HEK293 (cell line): Measurements from ENCODE around the gene VDAC1.

Experiments
- CTCF ChIA-PET: fragments of 350-600 bp; formaldehyde crosslinking; extraction: SDS; loops from one replicate; lab custom pipeline; 2021; ENCODE audit warnings: antibody characterized with exemption; lab: Yijun Ruan, JAX
- POLR2A ChIA-PET: fragments of 300-600 bp; formaldehyde crosslinking; extraction: SDS; loops from one replicate; lab custom pipeline; 2020; ENCODE audit warnings: antibody characterized with exemption, inconsistent platforms; lab: Yijun Ruan, JAX
- H3K27ac ChIP-seq: fragments of 200-500 bp; sonication (Bioruptor generic); 2 replicates; pipeline ENCODE4 v1.5.1; 2014; ENCODE audit warnings: low read depth, low read length, control low read depth, inconsistent platforms; ENCODE audit errors: extremely low read depth
- H3K36me3 ChIP-seq, 2 experiments: fragments of 200-500 bp in 1 of 2; sonication (Bioruptor generic) in 1 of 2; 1 replicate in 1 of 2; 2 replicates in 1 of 2; pipeline ENCODE4 v1.5.1; 2014 to 2017; ENCODE audit warnings: inconsistent platforms in 2 of 2, low read length in 2 of 2; ENCODE audit not compliant: control insufficient read depth in 2 of 2, insufficient read depth in 1 of 2
- H3K4me1 ChIP-seq: fragments of 200-500 bp; sonication (Bioruptor generic); 2 replicates; pipeline ENCODE4 v1.5.1; 2014; ENCODE audit warnings: mild to moderate bottlenecking, low read length, inconsistent platforms; ENCODE audit not compliant: control insufficient read depth, insufficient read depth
- H3K4me3 ChIP-seq: 2 replicates; pipeline ENCODE4 v1.5.1; 2011; ENCODE audit warnings: low read depth, mild to moderate bottlenecking, control low read depth, low read length, moderate library complexity
- H3K9me3 ChIP-seq: fragments of 200-500 bp; sonication (Bioruptor generic); 2 replicates; pipeline ENCODE4 v1.5.1; 2014; ENCODE audit warnings: low read depth, low read length, inconsistent platforms; ENCODE audit not compliant: control insufficient read depth, insufficient read depth
- ATF2 ChIP-seq: fragments of 450-650 bp; formaldehyde crosslinking; IDR thresholded peaks from 2 replicates; pipeline ENCODE4 v1.5.1; 2016; ENCODE audit warnings: missing biosample characterization, missing genetic modification characterization, low read depth
- EGR2 ChIP-seq: fragments of 450-650 bp; formaldehyde crosslinking; IDR thresholded peaks from 2 replicates; pipeline ENCODE4 v1.5.1; 2016; ENCODE audit warnings: low read depth, missing biosample characterization, missing genetic modification characterization
- GLI2 ChIP-seq: fragments of 450-650 bp; formaldehyde crosslinking; IDR thresholded peaks from 2 replicates; pipeline ENCODE4; 2017; ENCODE audit warnings: missing biosample characterization, missing genetic modification characterization, low read depth, borderline replicate concordance
- GLIS1 ChIP-seq: fragments of 450-650 bp; formaldehyde crosslinking; IDR thresholded peaks from 2 replicates; pipeline ENCODE4 v1.5.1; 2016; ENCODE audit warnings: missing biosample characterization, missing genetic modification characterization
- KLF8 ChIP-seq: fragments of 450-650 bp; formaldehyde crosslinking; IDR thresholded peaks from 2 replicates; pipeline ENCODE4 v1.5.1; 2016; ENCODE audit warnings: missing biosample characterization, missing genetic modification characterization
- PRDM1 ChIP-seq: fragments of 450-650 bp; formaldehyde crosslinking; IDR thresholded peaks from 2 replicates; pipeline ENCODE4; 2016; ENCODE audit warnings: missing biosample characterization, missing genetic modification characterization
- PRDM10 ChIP-seq: fragments of 450-650 bp; formaldehyde crosslinking; IDR thresholded peaks from 2 replicates; pipeline ENCODE4 v1.5.1; 2016; ENCODE audit warnings: missing biosample characterization, missing genetic modification characterization
- SALL2 ChIP-seq: fragments of 450-650 bp; formaldehyde crosslinking; IDR thresholded peaks from 2 replicates; pipeline ENCODE4 v1.5.0; 2017; ENCODE audit warnings: missing biosample characterization, mild to moderate bottlenecking, missing genetic modification characterization, borderline replicate concordance
- SP2 ChIP-seq: fragments of 450-650 bp; formaldehyde crosslinking; IDR thresholded peaks from 2 replicates; pipeline ENCODE4 v1.5.1; 2016; ENCODE audit warnings: missing biosample characterization, missing genetic modification characterization
- TSHZ1 ChIP-seq: fragments of 450-650 bp; formaldehyde crosslinking; IDR thresholded peaks from 2 replicates; pipeline ENCODE4 v1.5.1; 2016; ENCODE audit warnings: missing biosample characterization, missing genetic modification characterization, borderline replicate concordance
- WT1 ChIP-seq: fragments of 450-650 bp; formaldehyde crosslinking; IDR thresholded peaks from 2 replicates; pipeline ENCODE4 v1.5.1; 2016; ENCODE audit warnings: missing biosample characterization, missing genetic modification characterization
- ZEB2 ChIP-seq: fragments of 450-650 bp; formaldehyde crosslinking; IDR thresholded peaks from 2 replicates; pipeline ENCODE4 v1.5.1; 2016; ENCODE audit warnings: missing biosample characterization, missing genetic modification characterization
- ZFHX2 ChIP-seq: fragments of 450-650 bp; formaldehyde crosslinking; conservative IDR thresholded peaks from 2 replicates; pipeline ENCODE4 v1.5.1; 2016; ENCODE audit warnings: missing biosample characterization, missing genetic modification characterization
- ZFP37 ChIP-seq: fragments of 450-650 bp; formaldehyde crosslinking; IDR thresholded peaks from 2 replicates; pipeline ENCODE4 v1.5.1; 2016; ENCODE audit warnings: missing biosample characterization, missing genetic modification characterization
- ZFP69B ChIP-seq: fragments of 450-650 bp; formaldehyde crosslinking; IDR thresholded peaks from 2 replicates; pipeline ENCODE4 v1.5.1; 2016; ENCODE audit warnings: missing biosample characterization, missing genetic modification characterization
- ZIC2 ChIP-seq: fragments of 450-650 bp; formaldehyde crosslinking; IDR thresholded peaks from 2 replicates; pipeline ENCODE4 v1.5.1; 2016; ENCODE audit warnings: missing biosample characterization, missing genetic modification characterization
- ZNF335 ChIP-seq: fragments of 450-650 bp; formaldehyde crosslinking; conservative IDR thresholded peaks from 2 replicates; pipeline ENCODE4 v1.5.1; 2016; ENCODE audit warnings: missing biosample characterization, missing genetic modification characterization
- ZNF341 ChIP-seq: fragments of 450-650 bp; formaldehyde crosslinking; IDR thresholded peaks from 2 replicates; pipeline ENCODE4; 2016; ENCODE audit warnings: low read depth, missing biosample characterization, missing genetic modification characterization
- ZNF394 ChIP-seq: fragments of 450-650 bp; formaldehyde crosslinking; IDR thresholded peaks from 2 replicates; pipeline ENCODE4 v1.5.1; 2016; ENCODE audit warnings: missing biosample characterization, missing genetic modification characterization, mild to moderate bottlenecking, moderate library complexity, borderline replicate concordance
- ZNF600 ChIP-seq: fragments of 450-650 bp; formaldehyde crosslinking; IDR thresholded peaks from 2 replicates; pipeline ENCODE4 v1.5.1; 2016; ENCODE audit warnings: missing biosample characterization, missing genetic modification characterization
- ZNF629 ChIP-seq: fragments of 450-650 bp; formaldehyde crosslinking; IDR thresholded peaks from 2 replicates; pipeline ENCODE4 v1.5.1; 2017; ENCODE audit warnings: missing biosample characterization, missing genetic modification characterization
- ZNF670 ChIP-seq: fragments of 450-650 bp; formaldehyde crosslinking; IDR thresholded peaks from 2 replicates; pipeline ENCODE4 v1.5.1; 2016; ENCODE audit warnings: missing biosample characterization, missing genetic modification characterization, low read depth
- ZNF677 ChIP-seq: fragments of 450-650 bp; IDR thresholded peaks from 2 replicates; pipeline ENCODE4 v1.5.0; 2018; ENCODE audit warnings: missing biosample characterization, mild to moderate bottlenecking, missing genetic modification characterization, moderate library complexity
- TF ChIP-seq, protein P1 (sequence below): fragments of 450-650 bp; formaldehyde crosslinking; IDR thresholded peaks from 2 replicates; pipeline ENCODE4 v1.5.1; 2016; ENCODE audit warnings: missing biosample characterization, missing genetic modification characterization

Gene VDAC1

GRCh38 chr5:133930813-133931090 lies 74.0 kb downstream of the VDAC1 start:
- ChIA-PET CTCF (interaction anchor here (0.6 kb wide), 1 partner anchor 816 kb away, joined by 4 read pairs; no protein-coding TSS in a partner anchor), POLR2A (no interaction called here)
- H3K36me3 ChIP-seq = no peaks in the 10 kb centered on the region
- no peak overlapping the region for H3K4me3 ChIP-seq
- H3K9me3 ChIP-seq = no peaks in the 10 kb centered on the region
- no peaks in the 10 kb centered on the region for H3K4me1 ChIP-seq
- H3K27ac ChIP-seq = no peak overlapping the region
- no peak for TF ChIP-seq ZFP37
- TF ChIP-seq GLI2 (tag by site-specific recombination) = no peak

DNA sequence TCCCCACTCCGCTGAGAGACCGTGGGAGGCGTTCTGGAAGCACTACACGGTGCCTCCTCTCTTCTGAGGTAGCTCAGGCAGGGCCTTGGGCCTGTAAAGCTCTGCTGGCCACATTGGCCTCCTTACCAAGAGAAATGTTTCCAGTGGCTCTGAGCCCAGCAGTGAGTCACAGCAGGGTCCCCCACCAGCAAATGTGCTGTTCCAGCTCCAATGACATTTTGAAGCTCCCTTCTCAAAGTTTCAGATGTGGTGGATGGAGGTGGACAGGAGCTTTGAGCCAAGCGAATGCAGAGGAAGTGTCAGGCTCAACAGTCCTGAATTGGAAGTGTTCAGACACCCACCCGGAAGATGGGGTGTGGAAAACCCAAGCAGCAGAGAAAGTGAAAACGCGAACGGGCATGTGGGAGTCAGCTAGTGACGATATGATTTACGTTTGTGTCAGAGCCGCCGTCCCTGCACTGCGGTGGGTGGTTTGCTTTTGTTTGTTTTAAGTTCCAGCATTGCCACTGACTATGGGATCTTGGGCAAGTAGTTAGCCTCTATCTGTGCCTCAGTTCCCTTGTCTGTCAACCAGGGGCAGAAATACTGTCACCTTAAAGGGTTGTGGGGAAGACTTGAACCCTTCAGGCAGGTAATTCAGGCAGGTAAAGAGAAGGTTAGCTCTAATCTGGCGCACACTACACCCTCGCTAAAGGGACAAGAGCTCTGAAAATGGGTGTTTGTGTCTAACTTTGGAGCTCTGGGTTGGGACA lies 74.5 kb downstream of the VDAC1 start:
- Histone ChIP-seq H3K4me3 (no peak overlapping the region), H3K36me3 (no peaks in the 10 kb centered on the region), H3K9me3 (no peaks in the 10 kb centered on the region), H3K27ac (no peak overlapping the region), H3K4me1 (no peaks in the 10 kb centered on the region)
- CTCF ChIA-PET = interaction anchor here (0.6 kb wide), 2 partner anchors 62 to 815 kb away, joined by 4 read pairs; no protein-coding TSS in a partner anchor
- POLR2A ChIA-PET = interaction anchor here (1.0 kb wide), 1 partner anchor 9 kb away, joined by 4 read pairs; no protein-coding TSS in a partner anchor
- TF ChIP-seq ZFHX2 (tag by site-specific recombination) = peak; percentile 80
- no peak for TF ChIP-seq ATF2
- peak; percentile 82 for TF ChIP-seq ZIC2
- 0 out of 2 replicates have a peak, but pooled peaks have one; percentile 23 for TF ChIP-seq PRDM10 (tag by site-specific recombination)
- TF ChIP-seq ZNF600 (tag by site-specific recombination) = peak; percentile 81
- 0 out of 2 replicates have a peak, but pooled peaks have one; percentile 45 for TF ChIP-seq ZEB2 (tag by site-specific recombination)
- TF ChIP-seq SP2 = peak; percentile 17; the same call in 1 of the 2 replicates
- TF ChIP-seq, protein P1, sequence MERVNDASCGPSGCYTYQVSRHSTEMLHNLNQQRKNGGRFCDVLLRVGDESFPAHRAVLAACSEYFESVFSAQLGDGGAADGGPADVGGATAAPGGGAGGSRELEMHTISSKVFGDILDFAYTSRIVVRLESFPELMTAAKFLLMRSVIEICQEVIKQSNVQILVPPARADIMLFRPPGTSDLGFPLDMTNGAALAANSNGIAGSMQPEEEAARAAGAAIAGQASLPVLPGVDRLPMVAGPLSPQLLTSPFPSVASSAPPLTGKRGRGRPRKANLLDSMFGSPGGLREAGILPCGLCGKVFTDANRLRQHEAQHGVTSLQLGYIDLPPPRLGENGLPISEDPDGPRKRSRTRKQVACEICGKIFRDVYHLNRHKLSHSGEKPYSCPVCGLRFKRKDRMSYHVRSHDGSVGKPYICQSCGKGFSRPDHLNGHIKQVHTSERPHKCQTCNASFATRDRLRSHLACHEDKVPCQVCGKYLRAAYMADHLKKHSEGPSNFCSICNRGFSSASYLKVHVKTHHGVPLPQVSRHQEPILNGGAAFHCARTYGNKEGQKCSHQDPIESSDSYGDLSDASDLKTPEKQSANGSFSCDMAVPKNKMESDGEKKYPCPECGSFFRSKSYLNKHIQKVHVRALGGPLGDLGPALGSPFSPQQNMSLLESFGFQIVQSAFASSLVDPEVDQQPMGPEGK (tag by site-specific recombination) = peak; percentile 50; the same call in 1 of the 2 replicates
- TF ChIP-seq ZNF335 (tag by site-specific recombination) = no peak; the same call in 1 of the 2 replicates
- no peak for TF ChIP-seq SALL2
- TF ChIP-seq WT1 (tag by site-specific recombination) = peak; percentile 74; the same call in 1 of the 2 replicates
- TF ChIP-seq TSHZ1 (tag by site-specific recombination) = peak; percentile 51; the same call in 1 of the 2 replicates
- TF ChIP-seq ZNF394 (tag by site-specific recombination) = no peak
- no peak for TF ChIP-seq PRDM1 (tag by site-specific recombination)
- TF ChIP-seq EGR2 (tag by site-specific recombination) = peak; percentile 85
- TF ChIP-seq ZNF341 = peak; percentile 39; the same call in 1 of the 2 replicates
- no peak for TF ChIP-seq ZNF670 (tag by site-specific recombination)
- no peak for TF ChIP-seq ZFP69B (tag by site-specific recombination)
- peak; percentile 72 for TF ChIP-seq ZNF629
- TF ChIP-seq GLIS1 (tag by site-specific recombination) = peak; percentile 55
- TF ChIP-seq ZNF677 (tag by site-specific recombination) = no peak
- TF ChIP-seq KLF8 = no peak
